GM12872 (cell line): ENCODE data around the gene VSTM2L.

Experiments used
- TF ChIP-seq, protein P1 (sequence below): IDR thresholded peaks from 3 replicates; pipeline ENCODE4 v1.5.1; 2011; ENCODE audit warnings: low read depth, mild to moderate bottlenecking, low read length, moderate library complexity; ENCODE audit not compliant: insufficient read depth

VSTM2L gene

DNA sequence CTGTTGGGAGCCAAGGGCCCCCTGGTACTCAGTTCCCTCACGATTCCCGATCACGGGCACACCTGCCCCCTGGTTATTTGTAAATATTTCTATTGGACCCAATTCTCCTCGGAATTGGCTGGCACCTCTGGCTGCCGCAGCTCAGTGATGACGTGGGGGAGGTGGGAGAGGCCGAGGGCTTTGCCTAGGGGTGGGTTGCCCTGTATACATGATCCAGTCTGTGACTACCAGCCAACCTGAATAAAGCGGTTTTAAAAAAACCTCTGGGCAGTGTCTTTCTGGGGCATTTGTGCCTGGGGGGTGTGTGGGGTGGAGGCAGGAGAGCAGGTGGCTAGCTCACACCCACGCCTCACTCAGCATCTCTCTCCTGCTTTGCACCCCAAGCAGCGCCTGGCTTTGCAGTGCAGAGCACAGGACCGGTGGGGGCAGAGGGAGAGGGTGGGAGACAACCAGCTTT is 42.2 kb downstream of the VSTM2L start:
- TF ChIP-seq, protein P1, sequence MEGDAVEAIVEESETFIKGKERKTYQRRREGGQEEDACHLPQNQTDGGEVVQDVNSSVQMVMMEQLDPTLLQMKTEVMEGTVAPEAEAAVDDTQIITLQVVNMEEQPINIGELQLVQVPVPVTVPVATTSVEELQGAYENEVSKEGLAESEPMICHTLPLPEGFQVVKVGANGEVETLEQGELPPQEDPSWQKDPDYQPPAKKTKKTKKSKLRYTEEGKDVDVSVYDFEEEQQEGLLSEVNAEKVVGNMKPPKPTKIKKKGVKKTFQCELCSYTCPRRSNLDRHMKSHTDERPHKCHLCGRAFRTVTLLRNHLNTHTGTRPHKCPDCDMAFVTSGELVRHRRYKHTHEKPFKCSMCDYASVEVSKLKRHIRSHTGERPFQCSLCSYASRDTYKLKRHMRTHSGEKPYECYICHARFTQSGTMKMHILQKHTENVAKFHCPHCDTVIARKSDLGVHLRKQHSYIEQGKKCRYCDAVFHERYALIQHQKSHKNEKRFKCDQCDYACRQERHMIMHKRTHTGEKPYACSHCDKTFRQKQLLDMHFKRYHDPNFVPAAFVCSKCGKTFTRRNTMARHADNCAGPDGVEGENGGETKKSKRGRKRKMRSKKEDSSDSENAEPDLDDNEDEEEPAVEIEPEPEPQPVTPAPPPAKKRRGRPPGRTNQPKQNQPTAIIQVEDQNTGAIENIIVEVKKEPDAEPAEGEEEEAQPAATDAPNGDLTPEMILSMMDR: no peak

DNA sequence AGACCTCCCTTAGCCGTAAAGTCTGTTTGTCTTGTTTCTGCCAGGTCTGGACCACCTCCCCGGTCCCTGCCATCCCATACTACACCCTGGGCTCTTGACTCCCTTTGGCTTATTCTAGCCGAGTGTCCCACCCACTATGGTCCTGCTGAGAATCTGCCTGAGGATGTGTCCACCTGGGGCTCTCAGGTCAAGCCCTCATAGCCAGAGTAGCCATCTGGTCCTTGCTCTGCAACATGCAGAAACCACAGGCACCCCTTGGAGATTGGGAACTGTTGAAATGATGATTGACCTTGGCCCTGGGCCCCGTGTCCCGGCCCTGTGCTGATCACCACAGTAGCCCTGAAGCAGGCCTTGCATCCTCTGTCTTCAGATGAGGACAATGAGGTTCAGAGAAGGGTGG is 44.0 kb downstream of the VSTM2L start:
- TF ChIP-seq, protein P1: no peak

DNA sequence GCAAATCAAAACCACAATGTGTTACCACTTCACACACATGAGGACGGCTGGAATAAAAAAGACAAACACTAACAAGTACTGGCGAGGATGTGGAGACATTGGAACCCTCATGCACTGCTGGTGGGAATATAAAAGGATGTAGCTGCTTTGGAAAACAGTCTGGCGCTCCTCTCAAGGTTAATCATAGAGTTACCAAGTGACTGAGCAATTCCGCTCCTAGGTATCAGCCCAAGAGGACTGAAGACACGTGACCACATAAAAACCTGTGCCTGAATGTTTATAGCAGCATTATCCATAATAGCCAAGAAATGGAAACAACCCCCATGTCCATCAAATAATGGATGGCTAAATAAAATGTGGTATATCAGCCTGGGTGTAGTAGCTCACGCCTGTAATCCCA is 45.0 kb downstream of the VSTM2L start:
- TF ChIP-seq, protein P1: no peak

DNA sequence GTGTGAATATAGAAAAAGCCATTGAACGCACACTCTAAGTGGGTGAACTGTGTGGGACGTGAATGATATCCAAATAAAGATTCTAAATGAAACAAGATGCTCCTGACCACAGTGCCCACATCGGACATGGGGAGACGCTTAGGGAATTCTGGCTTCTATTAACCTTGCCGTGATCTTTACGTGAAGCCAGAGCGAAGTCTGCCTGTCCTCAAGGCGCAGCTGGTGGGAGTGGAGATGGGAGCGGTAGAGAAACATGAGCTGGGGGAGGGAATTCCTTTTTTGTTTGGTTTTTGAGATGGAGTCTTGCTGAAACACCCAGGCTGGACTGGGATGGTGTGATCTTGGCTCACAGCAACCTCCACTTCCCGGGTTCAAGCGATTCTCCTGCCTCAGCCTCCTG is 46.0 kb downstream of the VSTM2L start:
- TF ChIP-seq, protein P1: no peak

DNA sequence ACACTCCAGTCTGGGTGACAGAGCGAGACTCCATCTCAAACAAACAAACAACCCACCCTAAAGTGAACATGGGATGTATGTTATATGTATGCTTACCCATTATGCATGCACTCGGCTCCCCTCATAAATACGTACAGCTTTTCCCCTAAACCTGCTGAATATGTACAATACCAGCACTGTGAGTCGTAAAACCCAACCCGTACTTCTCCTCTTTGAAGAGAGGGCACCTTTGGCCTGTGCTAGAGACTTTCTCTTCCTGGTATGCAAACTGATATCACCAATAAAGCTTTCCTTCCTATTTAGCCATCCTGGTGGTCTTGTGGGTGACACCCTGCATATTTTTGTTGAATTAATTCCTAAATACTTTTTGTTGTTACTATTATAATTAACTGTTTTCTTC is 51.3 kb downstream of the VSTM2L start:
- TF ChIP-seq, protein P1: no peak

DNA sequence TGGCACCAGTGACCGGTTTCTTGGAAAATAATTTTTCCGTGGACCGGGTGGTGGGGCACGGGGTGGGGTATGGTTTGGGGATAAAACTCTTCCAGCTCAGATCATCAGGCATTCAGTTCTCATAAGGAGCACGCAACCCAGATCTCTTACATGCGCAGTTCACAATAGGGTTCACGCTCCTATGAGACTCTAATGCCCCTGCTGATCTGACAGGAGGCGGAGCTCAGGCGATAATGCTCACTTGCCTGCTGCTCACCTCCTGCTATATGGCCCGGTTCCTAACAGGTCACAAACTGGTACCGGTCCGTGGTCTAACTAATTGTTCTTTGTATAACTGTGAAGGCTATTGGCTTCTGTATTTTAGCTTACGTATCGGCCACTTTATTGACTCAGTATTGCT is 51.7 kb downstream of the VSTM2L start:
- TF ChIP-seq, protein P1: no peak

DNA sequence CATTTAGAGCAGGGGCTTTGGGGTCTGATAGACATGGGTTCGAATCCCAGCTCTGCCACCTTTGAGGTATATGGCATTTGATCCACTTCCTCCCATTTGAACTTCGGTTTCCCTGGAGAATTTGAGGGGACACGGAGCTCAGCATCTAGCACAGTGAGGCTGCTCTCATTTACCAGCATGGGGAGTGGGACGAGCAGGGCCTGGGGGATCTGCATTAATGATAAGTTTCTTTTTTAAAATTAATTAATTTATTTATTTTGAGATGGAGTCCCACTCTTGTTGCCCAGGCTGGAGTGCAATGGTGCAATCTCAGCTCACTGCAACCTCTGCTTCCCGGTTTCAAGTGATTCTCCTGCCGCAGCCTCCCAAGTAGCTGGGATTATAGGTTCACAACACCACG is 52.6 kb downstream of the VSTM2L start:
- TF ChIP-seq, protein P1: no peak
